Caki2 (cell line): ENCODE data around the gene NPB. TPM values are rescaled to one million over a fixed set of nuclear protein-coding genes. Genes with fewer than 3 reads are reported as not detected.

ENCODE experiments used
- DNase-seq: peaks from one replicate; pipeline ENCODE4 v3.0.0-alpha.2; 2015; ENCODE audit warnings: low read depth
- in situ Hi-C: cut with HindIII; loops from 2 replicates; pipeline ENCODE4 v1.10.0; 2016; ENCODE audit warnings: low sequenced_read_pairs, low pct_unique_long_range_greater_than_20kb, mixed read lengths
- total RNA-seq: library from RNA; depleted of rRNA; stranded (reverse); fragments of >200 nt; shearing (Covaris generic); gene quantifications from 2 replicates; pipeline ENCODE4 v1.2.3, GENCODE V29; 2014; ENCODE audit warnings: low replicate concordance

NPB gene
- total RNA-seq, 1 experiment from 2014 or later: 0.07 TPM

DNA sequence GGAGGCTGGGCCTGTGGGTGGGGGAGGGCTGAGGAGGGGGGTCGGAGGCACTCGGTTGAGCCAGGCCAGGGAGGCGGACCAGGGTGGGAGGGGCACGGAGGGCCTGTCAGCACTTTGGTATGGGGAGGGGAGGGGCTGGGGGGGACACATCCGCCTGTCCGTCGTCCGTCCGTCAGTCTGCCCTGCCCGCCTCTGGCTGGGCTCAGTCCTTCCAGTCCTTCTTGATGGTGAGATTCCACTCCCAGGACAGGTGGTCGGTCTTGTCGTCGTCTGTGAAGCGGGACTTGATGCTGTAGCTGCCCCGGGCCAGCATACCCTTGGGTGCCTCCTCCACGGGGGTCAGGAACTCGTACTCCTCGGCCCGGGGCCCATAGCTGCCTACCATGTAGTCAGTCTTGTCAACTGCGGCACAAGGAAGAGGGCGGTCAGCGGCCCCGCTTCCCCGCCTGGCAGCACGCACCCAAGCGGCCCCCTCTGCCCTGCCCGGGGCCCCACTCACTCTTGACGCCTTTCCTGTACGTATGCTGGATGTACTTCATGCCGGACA, 33.3 kb upstream of the NPB start:
- peak; percentile 79 for DNase-seq
- in situ Hi-C loops: no loop called here

DNA sequence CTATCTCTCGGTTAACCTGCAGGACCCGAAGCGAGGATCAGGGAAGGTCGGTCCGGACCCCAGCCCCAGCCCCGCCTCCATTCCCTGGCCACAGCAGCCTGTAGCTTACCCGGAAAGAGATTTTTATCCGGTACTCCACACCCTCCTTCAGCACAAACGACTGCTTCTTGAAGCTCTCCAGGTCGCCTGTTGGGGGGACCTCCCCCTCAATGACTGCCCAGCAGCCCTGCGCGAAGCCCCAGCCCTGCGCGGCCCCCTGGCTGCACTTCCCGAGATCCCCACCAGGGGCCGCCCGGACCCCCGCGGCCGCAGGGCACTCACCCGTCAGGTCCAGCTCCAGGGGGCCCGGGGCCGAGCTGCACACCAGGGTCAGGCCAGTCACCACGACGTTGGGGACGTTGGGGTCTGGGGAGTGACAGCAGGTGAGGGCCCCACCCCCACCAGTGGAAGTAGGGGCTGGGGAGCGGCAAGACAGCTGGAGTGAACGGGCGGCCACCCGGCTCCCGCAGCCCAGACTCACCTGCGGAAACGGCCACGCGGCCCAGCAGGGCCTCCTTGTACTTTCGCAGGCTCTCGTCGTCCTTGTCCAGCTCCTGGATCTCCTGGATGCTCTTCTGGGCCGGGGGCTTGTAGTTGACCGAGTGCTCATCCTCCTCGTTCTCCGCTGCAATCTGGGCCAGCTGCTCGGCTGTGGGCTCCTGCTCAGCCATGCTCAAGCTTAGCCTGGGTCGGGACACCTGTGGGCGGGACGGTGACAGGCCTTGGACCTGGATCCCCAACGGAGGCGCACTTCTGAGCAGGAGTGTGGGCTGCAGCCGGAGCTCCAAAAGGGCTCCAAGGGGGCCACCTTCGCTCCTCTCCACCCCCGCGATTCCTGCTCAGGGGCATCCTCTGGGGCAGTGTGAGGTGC, 32.6 kb upstream of the NPB start:
- peak; percentile 58 for DNase-seq

DNA sequence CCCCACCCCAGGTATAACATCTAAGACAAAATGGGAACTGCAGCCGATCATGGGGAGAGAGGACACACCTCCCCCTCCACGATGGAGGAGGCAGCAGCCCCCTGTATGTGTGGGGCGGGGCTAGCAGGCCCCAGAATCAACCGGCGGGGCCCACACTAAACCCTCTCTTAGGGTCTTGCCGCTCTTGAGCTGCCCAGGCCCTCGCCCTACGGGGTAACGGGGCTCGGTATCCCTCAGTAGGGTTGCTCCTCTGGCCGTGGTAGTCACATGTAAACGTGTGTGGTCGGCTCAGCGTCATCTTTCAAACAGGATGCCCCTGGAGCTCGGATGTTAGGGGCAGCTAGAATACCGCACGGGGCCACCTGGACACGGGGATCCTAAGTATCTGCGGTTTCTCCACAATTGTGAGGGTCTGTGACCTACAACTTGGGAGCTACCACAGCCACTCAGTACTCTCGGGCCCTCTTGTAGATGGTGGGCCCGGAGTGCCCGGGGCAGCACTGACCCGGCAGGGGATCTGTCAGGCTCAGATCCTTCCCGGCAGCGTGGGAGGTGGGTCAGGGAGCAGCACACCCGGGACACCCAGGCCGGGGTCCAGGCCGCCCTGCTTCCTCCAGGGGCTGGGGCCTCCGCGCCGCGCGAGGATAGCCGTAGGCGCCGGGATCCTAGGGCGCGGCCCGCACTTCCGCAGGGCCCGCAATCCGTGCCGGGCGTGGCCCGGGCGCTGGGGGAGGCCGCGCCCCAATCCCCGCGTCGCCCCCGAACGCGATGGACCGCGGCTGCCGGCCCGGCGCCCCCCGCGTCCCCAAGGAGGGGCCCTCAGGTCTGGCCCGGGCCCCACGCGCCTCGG, 31.7 kb upstream of the NPB start:
- in situ Hi-C loops: no loop called here
- peak; percentile 56 for DNase-seq

More for the DNA sequence above, 32.6 kb upstream of the NPB start:
- in situ Hi-C loops: no loop called here

DNA sequence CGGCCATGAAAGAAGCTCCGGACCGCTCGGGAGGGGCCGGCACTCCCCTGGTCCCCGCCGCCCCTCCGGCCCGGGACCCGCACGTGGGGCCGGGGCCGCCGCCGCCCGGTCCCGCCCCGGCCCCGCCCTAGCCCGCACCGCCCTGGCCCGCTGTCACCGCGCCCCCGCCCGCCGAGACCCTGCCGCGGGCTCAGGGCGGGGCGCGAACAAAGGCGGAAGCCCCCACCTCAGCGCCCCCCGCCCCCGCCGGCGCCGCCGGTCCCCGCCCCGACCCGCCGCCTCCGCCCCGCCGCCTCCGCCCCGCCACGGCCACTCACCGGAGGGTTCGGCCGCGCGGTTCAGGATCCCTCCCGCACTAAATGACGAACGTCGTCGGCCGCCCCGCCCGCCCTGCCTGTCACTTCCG, 31.1 kb upstream of the NPB start, which contains the start of gene ARHGDIA:
Gene ARHGDIA, minus strand, starts transcription at position 357 of the 406 bp plus-strand sequence. CDS start 1,407 bp downstream, outside the sequence.
- no peak for DNase-seq
- in situ Hi-C loops: no loop called here

DNA sequence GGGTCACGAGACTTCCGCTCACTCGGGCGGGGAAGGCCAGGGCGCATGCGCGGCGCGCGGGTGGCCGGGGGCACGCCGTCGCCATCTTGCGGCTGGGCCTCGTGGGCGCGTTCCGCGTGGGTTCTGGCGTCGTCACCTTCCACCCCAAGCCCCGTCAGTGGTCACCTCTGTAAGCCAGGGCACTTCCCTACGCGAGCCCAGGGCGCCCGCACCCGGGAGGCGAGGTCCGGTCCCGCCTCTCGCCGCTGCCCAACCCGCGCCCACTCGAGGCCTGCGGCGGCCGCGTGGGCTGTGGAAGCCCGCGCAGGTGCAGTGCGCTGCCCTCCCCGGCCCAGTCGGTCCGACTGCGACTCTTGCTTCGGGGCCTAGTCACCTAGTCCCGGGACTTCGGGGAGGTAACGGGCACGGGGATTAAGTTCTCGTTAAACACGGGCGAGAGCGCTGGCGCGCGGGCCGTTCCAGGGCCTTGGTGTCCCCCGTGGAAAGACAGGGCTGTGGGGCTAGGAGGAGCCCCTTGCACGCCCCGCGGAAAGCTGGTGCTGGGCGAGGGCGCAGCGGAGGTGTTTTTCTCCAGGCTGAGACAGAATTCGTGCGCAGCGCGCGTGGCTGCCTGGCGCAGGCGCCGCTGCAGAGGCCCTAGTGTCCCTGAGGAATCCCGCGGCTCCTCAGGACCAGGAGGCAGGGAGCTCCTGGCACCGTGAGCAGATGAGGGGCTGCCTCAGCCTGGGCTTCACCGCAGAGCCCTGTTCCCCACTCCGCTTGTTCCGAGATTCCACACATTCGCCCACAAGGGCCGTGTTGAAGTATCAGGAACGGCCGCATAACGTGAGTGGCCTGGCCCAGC, 30.4 kb upstream of the NPB start:
- in situ Hi-C loops: no loop called here
- peak; percentile 80 for DNase-seq

DNA sequence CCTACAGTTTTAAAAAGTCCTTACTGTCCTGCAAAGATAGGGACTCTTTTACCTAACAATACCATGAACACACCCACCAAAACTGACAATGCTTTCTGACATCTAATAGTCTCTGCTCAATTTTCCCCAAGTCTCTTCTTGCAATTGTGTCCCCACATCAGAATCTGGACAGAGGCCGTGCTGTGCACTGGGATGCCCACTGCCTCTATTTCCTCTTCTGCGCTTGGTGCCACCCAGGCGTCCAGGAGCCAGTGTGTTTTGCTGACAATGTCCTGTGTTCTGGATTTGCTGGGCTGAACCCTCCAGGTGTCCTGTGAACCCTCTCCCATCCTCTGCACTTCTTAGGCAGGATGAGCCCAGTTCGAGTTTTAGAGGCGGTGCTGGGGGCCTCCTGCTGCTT, 24.5 kb upstream of the NPB start:
- DNase-seq: no peak
- in situ Hi-C loops: no loop called here

DNA sequence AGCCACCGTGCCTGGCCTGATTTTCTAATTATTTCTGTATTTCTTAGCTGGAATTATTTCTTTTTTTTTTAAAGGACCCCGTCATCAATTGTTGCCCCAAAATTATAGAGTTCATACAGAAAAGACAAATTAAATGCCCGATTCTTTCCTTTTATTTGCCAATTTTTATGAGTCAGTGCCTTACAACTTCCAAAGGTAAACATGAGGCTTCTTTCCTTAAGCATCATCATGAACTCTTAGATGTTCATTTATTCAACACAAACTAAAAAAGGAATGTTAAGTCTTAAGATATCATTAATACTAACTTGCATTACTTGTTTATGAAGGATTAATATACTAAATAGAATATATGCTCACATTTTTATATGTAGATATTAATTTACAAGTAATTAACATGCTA, 23.7 kb upstream of the NPB start:
- in situ Hi-C loops: no loop called here

DNA sequence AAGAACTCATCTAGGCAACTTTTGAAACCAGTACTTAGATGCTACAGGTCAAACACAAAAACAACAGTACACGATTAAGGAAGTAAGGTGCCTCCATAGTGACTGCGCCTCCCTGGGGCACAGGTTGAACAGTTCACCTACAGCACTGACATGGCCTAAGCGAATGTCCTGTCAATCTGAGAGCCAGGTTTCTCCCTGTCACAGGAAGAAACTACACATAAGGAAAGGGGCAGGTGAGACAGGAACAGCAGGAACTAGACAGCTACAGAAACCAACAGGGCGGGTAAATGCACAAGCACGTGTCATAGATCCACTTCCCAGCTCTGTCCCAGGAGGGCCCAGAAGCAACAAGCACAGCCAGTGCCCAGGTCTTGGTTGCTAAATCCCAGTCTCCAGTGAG, 22.9 kb upstream of the NPB start:
- in situ Hi-C loops: no loop called here

More for the DNA sequence above, 23.7 kb upstream of the NPB start:
- no peak for DNase-seq

DNA sequence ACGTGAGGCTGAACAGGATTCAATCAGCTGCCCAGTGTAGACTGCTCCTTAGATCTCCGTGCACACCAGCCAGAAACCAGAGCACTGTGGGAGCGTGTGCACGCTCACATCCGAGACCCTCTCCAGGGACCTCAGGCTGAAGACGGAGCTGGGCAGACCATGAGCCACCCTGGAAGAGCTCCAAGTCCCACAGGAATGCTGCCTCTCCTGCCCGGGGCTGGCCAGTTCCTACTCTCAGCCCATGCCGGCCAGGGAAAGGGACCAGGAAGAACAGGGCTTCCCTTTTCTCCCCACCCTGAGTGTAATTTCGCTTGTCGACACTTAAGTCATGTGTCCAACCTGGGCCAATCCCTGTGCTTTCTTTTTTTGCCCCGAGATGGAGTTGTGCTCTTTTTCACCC, 17.5 kb upstream of the NPB start:
- DNase-seq: no peak
- in situ Hi-C loops: no loop called here

More for the DNA sequence above, 22.9 kb upstream of the NPB start:
- no peak for DNase-seq

DNA sequence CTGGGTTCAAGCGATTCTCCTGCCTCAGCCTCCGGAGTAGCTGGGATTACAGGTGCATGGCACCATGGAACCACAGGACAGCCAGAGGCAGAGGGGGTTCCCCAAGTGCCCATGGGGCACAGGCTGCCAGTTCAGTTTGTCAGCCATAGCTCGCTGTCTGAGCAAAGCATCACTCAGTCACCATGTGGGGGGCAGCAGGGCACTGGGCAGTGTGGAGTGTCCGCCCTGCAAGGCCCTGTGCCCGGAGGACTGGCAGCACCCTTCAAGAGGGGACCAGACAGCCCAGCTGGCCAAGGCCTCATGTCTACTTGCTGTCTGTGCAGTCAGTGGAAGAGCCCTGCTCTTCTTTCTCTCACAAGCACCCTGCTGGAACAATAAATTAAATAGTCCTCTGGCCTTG, 17.1 kb upstream of the NPB start:
- DNase-seq: no peak
- in situ Hi-C loops: no loop called here

DNA sequence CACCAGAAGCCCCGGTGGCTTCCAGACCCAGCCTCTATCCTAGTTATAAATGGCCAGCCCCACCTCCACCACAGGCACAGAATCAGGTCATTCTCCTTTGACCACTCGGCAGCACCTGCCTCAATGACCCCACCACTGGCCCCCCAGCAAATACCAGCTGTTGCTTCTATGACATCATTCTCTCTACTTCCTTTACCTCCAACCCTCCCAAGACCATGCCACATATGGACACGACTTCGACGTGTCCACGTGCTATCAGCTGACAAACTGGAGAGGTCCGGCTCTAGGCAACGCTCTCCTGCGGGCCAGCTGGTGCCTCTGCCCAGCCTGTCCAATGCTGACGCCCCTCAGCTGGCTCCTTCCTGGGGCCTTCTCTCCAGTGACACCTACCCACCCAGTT, 16.6 kb upstream of the NPB start:
- in situ Hi-C loops: no loop called here

DNA sequence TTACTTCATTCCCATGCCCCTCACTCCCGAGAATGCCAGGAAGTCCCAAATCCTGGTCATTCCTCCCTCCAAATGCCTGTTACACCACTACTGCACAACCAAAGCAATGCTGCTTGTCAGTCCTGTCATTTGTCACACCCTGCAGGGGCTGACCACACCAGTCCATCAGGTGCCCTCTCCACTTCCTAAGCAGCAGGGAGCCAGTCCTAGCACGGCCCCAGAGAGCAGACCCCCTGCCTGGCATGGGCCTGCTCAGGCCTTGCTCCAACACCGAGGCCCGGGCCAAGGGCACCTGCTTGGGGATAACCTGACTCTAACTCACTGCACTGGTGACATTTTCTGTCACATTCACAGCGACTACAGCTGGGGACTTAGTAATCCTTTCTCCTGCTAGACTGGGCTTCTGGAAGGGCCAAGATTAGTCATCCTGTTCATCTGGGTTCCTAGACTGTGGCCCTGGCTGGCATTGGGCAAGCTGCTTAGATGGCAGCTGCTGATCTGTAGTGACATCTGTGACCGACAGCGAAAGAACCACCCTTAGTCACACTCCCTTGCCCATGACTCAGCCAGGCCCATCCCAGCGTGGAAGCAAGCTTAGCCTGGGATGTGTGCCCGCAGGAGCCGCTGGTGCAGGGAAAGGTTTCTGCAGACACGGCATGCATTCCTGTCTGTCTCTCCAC, 16.0 kb upstream of the NPB start:
- peak; percentile 93 for DNase-seq
- in situ Hi-C loops: no loop called here

More for the DNA sequence above, 16.6 kb upstream of the NPB start:
- no peak for DNase-seq

DNA sequence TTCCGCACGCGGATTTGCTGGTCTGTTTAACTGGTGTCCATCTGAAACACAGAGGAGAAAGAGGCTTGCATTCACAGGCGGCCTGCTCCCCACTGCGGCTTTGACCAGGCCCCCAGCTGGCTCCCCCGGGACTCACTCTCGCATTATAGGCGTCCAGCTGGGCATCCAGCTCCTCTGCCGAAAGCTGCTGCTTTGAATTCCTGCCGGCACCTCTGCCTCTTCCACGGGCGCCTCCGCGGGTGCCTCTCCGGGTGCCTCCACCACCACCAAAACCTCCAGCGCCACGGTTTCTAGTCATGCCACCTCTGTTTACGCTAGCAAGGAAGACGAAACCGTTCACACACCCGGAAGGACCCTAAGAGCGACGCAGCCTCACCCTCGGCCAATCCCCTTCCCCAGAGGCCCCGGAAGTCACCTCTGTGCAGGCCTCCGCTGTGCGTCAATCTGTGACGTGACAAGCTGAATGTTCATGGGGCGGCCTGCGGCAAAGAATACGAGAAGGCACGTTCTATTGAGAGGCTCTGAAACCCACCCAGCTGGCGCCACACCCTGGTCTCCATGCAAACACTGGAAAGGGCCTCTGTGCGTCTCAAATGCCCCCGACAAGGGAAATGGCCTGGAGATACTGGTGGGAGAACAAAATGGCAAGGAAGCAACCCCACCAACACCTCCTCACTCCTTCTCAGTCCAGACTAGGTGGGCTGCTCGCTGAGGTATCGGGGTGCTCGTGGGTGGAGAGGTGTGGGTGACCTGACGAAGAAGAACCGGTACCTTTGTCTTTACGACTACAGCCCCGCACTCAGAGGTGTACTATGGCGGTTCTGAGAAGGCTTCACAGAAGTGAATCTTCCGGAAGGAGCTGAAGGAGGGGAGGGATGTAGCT, 13.7 kb upstream of the NPB start:
- DNase-seq: no peak
- in situ Hi-C loops: no loop called here

DNA sequence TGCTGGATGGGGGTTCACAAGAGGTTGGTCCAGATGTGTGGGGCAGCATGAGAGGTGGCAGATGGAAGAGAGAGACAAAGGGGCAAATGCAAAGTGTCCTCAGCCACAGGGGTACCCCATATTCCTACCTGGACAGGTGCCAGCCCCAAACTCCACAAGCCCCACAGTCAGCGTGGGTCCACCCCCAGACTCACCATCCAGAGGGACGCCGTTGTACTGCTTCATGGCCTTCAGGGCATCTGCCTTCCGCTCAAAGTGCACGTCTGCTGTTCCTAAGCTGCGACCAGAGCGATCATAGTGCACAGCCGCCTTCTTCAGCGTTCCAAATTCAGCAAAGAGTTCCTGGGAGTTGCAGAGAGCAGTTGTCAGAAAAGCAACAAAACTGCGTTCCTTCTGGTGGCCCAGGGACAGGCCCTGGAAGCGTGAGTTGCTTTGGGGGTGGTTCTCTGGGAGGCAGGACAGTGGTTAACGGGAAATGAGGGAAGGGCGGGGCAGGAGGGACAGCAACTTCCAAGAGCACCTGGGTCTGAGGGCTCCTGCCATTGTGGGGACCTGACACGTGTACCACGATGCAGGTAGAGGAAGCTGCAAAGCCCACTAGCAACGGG, 12.9 kb upstream of the NPB start:
- DNase-seq: no peak
- in situ Hi-C loops: no loop called here

DNA sequence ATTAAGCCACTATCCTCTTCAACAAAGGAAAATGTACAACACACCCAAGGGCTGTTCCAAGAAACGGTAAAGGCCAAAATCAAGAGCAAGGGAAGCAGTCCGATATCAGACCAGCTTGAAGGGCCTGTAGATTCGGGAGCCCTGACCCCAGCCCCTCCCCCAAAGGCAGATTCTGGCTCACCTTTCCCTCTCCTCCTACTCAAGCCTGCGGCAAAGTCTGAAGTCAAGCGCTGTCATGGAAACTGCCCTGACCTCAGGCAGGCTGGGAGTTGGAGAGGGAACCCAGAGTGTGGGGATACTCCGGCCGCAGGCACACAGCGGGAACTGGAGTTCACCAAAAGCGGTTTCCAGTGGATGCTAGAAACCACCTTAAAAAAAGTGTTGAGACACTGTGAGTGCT, 12.4 kb upstream of the NPB start:
- DNase-seq: no peak
- in situ Hi-C loops: no loop called here
